GM18868 (cell line): ENCODE data around the gene PEX26.
"Not testable (repeated sequence)": the region's sequence is repeated elsewhere in the genome, so short reads cannot be mapped to it uniquely, and the experiment has no call there.

Source experiments
- ATAC-seq: cut with Tn5 transposase; IDR thresholded peaks from one replicate; pipeline ENCODE4 v1.9.1; 2021; ENCODE audit warnings: mild to moderate bottlenecking, moderate library complexity; ENCODE audit not compliant: unreplicated experiment

The PEX26 gene

GRCh38 chr22:18077639-18078328, at the start of gene PEX26:
Gene PEX26, plus strand, starts transcription at chr22:18077990. Its CDS starts 387 bp downstream, at chr22:18078377.
- peak; percentile 94 for ATAC-seq

- ATAC-seq: peak; percentile 63
Observed at GRCh38 chr22:18028817-18029527, 48.8 kb upstream of the PEX26 start.

- no peak for ATAC-seq
Observed at GRCh38 chr22:18029686-18030267, 48.0 kb upstream of the PEX26 start.

- no peak for ATAC-seq
Observed at GRCh38 chr22:18031695-18032454, 45.9 kb upstream of the PEX26 start.

GRCh38 chr22:18032455-18033101, 45.2 kb upstream of the PEX26 start:
- no peak for ATAC-seq

- no peak for ATAC-seq
Observed at GRCh38 chr22:18033204-18033998, 44.4 kb upstream of the PEX26 start.

GRCh38 chr22:18034076-18034475, 43.7 kb upstream of the PEX26 start:
- no peak for ATAC-seq

- no peak for ATAC-seq
Observed at GRCh38 chr22:18035751-18036150, 42.0 kb upstream of the PEX26 start.

GRCh38 chr22:18040898-18041297, 36.9 kb upstream of the PEX26 start:
- ATAC-seq: not testable (repeated sequence)

- ATAC-seq: no peak
Observed at GRCh38 chr22:18042685-18043084, 35.1 kb upstream of the PEX26 start.

GRCh38 chr22:18044548-18045271, 33.1 kb upstream of the PEX26 start:
- ATAC-seq: no peak

- no peak for ATAC-seq
Observed at GRCh38 chr22:18045794-18046193, 32.0 kb upstream of the PEX26 start.

- ATAC-seq: no peak
Observed at GRCh38 chr22:18048041-18048440, 29.7 kb upstream of the PEX26 start.

GRCh38 chr22:18048441-18048898, 29.3 kb upstream of the PEX26 start:
- no peak for ATAC-seq

- no peak for ATAC-seq
Observed at GRCh38 chr22:18050065-18050464, 27.7 kb upstream of the PEX26 start.

- not testable (repeated sequence) for ATAC-seq
Observed at GRCh38 chr22:18051113-18051512, 26.7 kb upstream of the PEX26 start.

- not testable (repeated sequence) for ATAC-seq
Observed at GRCh38 chr22:18053216-18053946, 24.4 kb upstream of the PEX26 start.

- ATAC-seq: no peak
Observed at GRCh38 chr22:18055619-18056160, 22.1 kb upstream of the PEX26 start.
